Natural killer cell (primary cell): ENCODE results near the gene LAD1. TPM values are rescaled to one million over a fixed set of nuclear protein-coding genes. Genes with fewer than 3 reads are reported as not detected.

Experiments
- ATAC-seq, 3 donors: fragments of 150-1000 bp in 2 of 3; fragments of 200-7000 bp in 1 of 3; cut with Tn5 transposase; 1 replicate in 1 of 3; 2 replicates in 2 of 3; pipeline ENCODE4 v1.10.0; 2021; ENCODE audit warnings: mild to moderate bottlenecking in 2 of 3, moderate library complexity in 2 of 3
- DNase-seq, 2 donors: peaks; one replicate each; pipeline versions ENCODE4 v3.0.0 to v3.0.0-alpha.2; 2013 to 2021; ENCODE audit warnings: mixed read lengths in 1 of 2
- H3K27ac ChIP-seq: one replicate; pipeline ENCODE4 v1.5.1; 2013; ENCODE audit warnings: mild to moderate bottlenecking, low read length
- H3K27me3 ChIP-seq: one replicate; pipeline ENCODE4 v1.6.1; 2013; ENCODE audit warnings: low read length; ENCODE audit not compliant: control insufficient read depth, insufficient read depth
- H3K36me3 ChIP-seq: one replicate; pipeline ENCODE4 v1.6.1; 2013; ENCODE audit warnings: low read length; ENCODE audit not compliant: control insufficient read depth, insufficient read depth
- H3K4me1 ChIP-seq: one replicate; pipeline ENCODE4 v1.6.1; 2013; ENCODE audit warnings: low read length; ENCODE audit not compliant: control insufficient read depth, insufficient read depth
- H3K4me3 ChIP-seq: one replicate; pipeline ENCODE4 v1.5.1; 2013; ENCODE audit warnings: low read length
- H3K9me3 ChIP-seq: one replicate; pipeline ENCODE4 v1.6.1; 2013; ENCODE audit warnings: low read length; ENCODE audit not compliant: control insufficient read depth, insufficient read depth
- H3K27ac Mint-ChIP-seq, 2 donors: one replicate each; pipeline ENCODE4 v1.8.0; 2022; ENCODE audit warnings: mild to moderate bottlenecking in 2 of 2, mixed read lengths in 2 of 2, moderate library complexity in 1 of 2
- H3K27me3 Mint-ChIP-seq, 2 donors: one replicate each; pipeline ENCODE4 v1.8.0; 2022; ENCODE audit warnings: low read depth in 2 of 2, mixed read lengths in 2 of 2
- H3K36me3 Mint-ChIP-seq: one replicate; pipeline ENCODE4 v1.8.0; 2022; ENCODE audit warnings: mixed read lengths
- H3K4me1 Mint-ChIP-seq, 2 donors: one replicate each; pipeline ENCODE4 v1.8.0; 2022; ENCODE audit warnings: mixed read lengths in 2 of 2
- H3K4me3 Mint-ChIP-seq: one replicate; pipeline ENCODE4 v1.8.0; 2022; ENCODE audit warnings: mild to moderate bottlenecking, moderate library complexity, mixed read lengths
- H3K9me3 Mint-ChIP-seq, 2 donors: one replicate each; pipeline ENCODE4 v1.8.0; 2022; ENCODE audit warnings: mixed read lengths in 2 of 2
- WGBS: methylation state at CpG from one replicate; pipeline ENCODE4 v1.1.7; 2013; ENCODE audit warnings: missing lambda C conversion rate; ENCODE audit not compliant: insufficient coverage; 5-methylcytosine and 5-hydroxymethylcytosine counted together
- intact Hi-C: fragments of 100-400 bp; cut with micrococcal nuclease; formaldehyde crosslinking; loops from one replicate; pipeline ENCODE4 v1.14.2; 2022
- total RNA-seq, 4 donors: library from RNA; stranded (reverse); fragments of 120-200 nt in 1 of 4; gene quantifications; one replicate each; pipeline versions ENCODE4 v1.2.3 to v1.2.4, GENCODE V29; 2013 to 2022
- TF ChIP-seq, protein P1 (sequence below): fragments of 200-600 bp; IDR thresholded peaks from one replicate; pipeline ENCODE4 v1.8.0; 2022; ENCODE audit warnings: antibody characterized with exemption

LAD1 gene
- total RNA-seq, 3 donors from 2014 or later (not counting 1 experiment from before 2014, with no cell fraction given) = 0.68 TPM; not detected in 2

GRCh38 chr1:201341377-201341776 is 57.7 kb downstream of the LAD1 start:
- H3K27me3 Mint-ChIP-seq = peaks cover 21 to 28% of the 10 kb centered on the region in 2 donors
- H3K36me3 Mint-ChIP-seq = no peaks in the 10 kb centered on the region
- no CpG with 5 or more reads among the region's 1 CpG for WGBS

DNA sequence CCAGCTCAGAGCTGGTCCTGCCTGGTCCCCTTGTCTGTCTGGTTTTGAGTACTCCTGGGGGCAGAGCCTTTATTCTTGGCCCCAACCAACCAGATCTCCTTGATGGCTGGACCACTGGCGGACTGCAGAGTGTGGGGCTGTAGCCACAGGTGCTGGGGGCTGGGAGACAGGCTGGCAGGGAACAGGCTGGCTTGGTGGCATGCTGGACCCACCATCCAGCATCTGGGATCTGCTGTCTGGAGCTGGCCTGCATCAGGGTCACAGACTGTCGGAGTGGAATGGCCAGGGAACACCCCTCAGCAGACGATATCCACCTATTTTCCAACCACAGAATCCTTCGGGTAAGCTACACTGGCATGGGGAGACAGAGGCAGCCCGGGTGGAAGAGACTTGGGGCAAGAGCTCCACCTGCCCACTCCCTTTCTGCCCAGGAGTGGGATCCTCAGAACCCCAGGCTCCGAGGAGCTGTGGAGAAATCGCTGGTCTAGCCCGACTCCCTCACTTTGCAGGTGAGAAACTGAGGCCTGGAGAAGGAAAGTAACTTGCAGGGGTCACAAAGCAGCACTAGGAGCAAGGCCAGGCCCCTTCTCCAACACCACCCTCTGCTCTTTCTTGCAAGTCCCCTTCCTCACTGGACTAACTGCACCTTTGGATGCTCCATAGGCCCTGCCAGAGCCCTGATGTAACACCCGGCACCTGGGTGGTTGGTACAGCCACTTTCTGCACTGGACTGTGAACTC is 62.2 kb downstream of the LAD1 start:
- Mint-ChIP-seq H3K36me3 (no peaks in the 10 kb centered on the region), H3K27ac (no peak overlapping the region), H3K4me3 (no peak overlapping the region), H3K4me1 (no peaks in the 10 kb centered on the region), H3K9me3 (no peaks in the 10 kb centered on the region), H3K27me3 (peaks cover 11 to 17% of the 10 kb centered on the region in 2 donors)
- TF ChIP-seq, protein P1, sequence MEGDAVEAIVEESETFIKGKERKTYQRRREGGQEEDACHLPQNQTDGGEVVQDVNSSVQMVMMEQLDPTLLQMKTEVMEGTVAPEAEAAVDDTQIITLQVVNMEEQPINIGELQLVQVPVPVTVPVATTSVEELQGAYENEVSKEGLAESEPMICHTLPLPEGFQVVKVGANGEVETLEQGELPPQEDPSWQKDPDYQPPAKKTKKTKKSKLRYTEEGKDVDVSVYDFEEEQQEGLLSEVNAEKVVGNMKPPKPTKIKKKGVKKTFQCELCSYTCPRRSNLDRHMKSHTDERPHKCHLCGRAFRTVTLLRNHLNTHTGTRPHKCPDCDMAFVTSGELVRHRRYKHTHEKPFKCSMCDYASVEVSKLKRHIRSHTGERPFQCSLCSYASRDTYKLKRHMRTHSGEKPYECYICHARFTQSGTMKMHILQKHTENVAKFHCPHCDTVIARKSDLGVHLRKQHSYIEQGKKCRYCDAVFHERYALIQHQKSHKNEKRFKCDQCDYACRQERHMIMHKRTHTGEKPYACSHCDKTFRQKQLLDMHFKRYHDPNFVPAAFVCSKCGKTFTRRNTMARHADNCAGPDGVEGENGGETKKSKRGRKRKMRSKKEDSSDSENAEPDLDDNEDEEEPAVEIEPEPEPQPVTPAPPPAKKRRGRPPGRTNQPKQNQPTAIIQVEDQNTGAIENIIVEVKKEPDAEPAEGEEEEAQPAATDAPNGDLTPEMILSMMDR = no peak
- intact Hi-C loops = no loop called here
- H3K36me3 ChIP-seq = no peaks in the 10 kb centered on the region
- H3K27ac ChIP-seq = no peak overlapping the region
- DNase-seq (no peak), ATAC-seq (no peak)
- no peaks in the 10 kb centered on the region for H3K4me1 ChIP-seq
- H3K4me3 ChIP-seq = no peak overlapping the region
- 85% methylated on average over 9 of the region's 9 CpGs for WGBS
- H3K9me3 ChIP-seq = no peaks in the 10 kb centered on the region
- no peaks in the 10 kb centered on the region for H3K27me3 ChIP-seq

More at GRCh38 chr1:201341377-201341776, 57.7 kb downstream of the LAD1 start:
- ATAC-seq (no peak), DNase-seq (no peak)
- Histone ChIP-seq H3K4me3 (no peak overlapping the region), H3K27ac (no peak overlapping the region), H3K36me3 (no peaks in the 10 kb centered on the region), H3K4me1 (no peaks in the 10 kb centered on the region), H3K9me3 (no peaks in the 10 kb centered on the region), H3K27me3 (no peaks in the 10 kb centered on the region)
- Mint-ChIP-seq H3K27ac (no peak overlapping the region), H3K4me3 (no peak overlapping the region), H3K4me1 (no peaks in the 10 kb centered on the region), H3K9me3 (no peaks in the 10 kb centered on the region)
- TF ChIP-seq, protein P1 = no peak
- intact Hi-C loops = no loop called here

GRCh38 chr1:201335901-201336300 is 63.2 kb downstream of the LAD1 start:
- H3K4me1 Mint-ChIP-seq = no peaks in the 10 kb centered on the region
- H3K27me3 Mint-ChIP-seq = peaks cover 6 to 11% of the 10 kb centered on the region in 2 donors
- H3K9me3 Mint-ChIP-seq = no peaks in the 10 kb centered on the region
- H3K9me3 ChIP-seq = no peaks in the 10 kb centered on the region
- H3K36me3 Mint-ChIP-seq = no peaks in the 10 kb centered on the region
- H3K36me3 ChIP-seq = no peaks in the 10 kb centered on the region
- no peak overlapping the region for H3K4me3 Mint-ChIP-seq
- intact Hi-C loops = no loop called here
- DNase-seq = no peak
- no peaks in the 10 kb centered on the region for H3K27me3 ChIP-seq
- no peak overlapping the region for H3K27ac Mint-ChIP-seq
- H3K4me1 ChIP-seq = no peaks in the 10 kb centered on the region
- WGBS = 57% methylated on average over 3 of the region's 3 CpGs
- no peak overlapping the region for H3K27ac ChIP-seq
- TF ChIP-seq, protein P1 = no peak
- no peak overlapping the region for H3K4me3 ChIP-seq
- ATAC-seq = no peak
